MG63 (cell line): ENCODE data around the gene KRTAP17-1. TPM values are rescaled to one million over a fixed set of nuclear protein-coding genes. Genes with fewer than 3 reads are reported as not detected.
"Not testable (repeated sequence)": the region's sequence is repeated elsewhere in the genome, so short reads cannot be mapped to it uniquely, and the experiment has no call there.

Source experiments
- DNase-seq: peaks from one replicate; pipeline ENCODE4 v3.0.0-alpha.2; 2020
- H3K27me3 ChIP-seq: fragments of 250-450 bp; sonication (Bioruptor Pico); 2 replicates; pipeline ENCODE4 v1.5.1; 2020; ENCODE audit warnings: mild to moderate bottlenecking, moderate library complexity
- H3K36me3 ChIP-seq: fragments of 250-450 bp; sonication (Bioruptor Pico); 2 replicates; pipeline ENCODE4 v1.5.1; 2020; ENCODE audit warnings: mild to moderate bottlenecking, moderate library complexity
- H3K4me3 ChIP-seq: fragments of 250-450 bp; sonication (Bioruptor Pico); 2 replicates; pipeline ENCODE4 v1.5.1; 2020; ENCODE audit warnings: mild to moderate bottlenecking, moderate library complexity
- H3K9me3 ChIP-seq: fragments of 250-450 bp; sonication (Bioruptor Pico); 2 replicates; pipeline ENCODE4 v1.5.1; 2020; ENCODE audit warnings: mild to moderate bottlenecking, moderate library complexity
- total RNA-seq: library from RNA; depleted of rRNA; stranded (reverse); fragments of >200 nt; shearing (Covaris generic); gene quantifications from 2 replicates; pipeline ENCODE4 v1.2.3, GENCODE V29; 2014; ENCODE audit warnings: low replicate concordance; rRNA removed

KRTAP17-1 gene
- total RNA-seq, result not detected in 2 replicates

GRCh38 chr17:41315204-41315794 is at the start of gene KRTAP17-1:
Gene KRTAP17-1, minus strand, starts transcription at chr17:41315710. Its CDS starts 60 bp downstream, at chr17:41315650.
- no peak for DNase-seq
- peaks cover 16% of the 10 kb centered on the region for H3K9me3 ChIP-seq
- H3K4me3 ChIP-seq, result no peak within 1 kb of the TSS
- H3K27me3 ChIP-seq, result no peaks in the 10 kb centered on the region
- no peaks in the 10 kb centered on the region for H3K36me3 ChIP-seq

- no peak for DNase-seq
- Histone ChIP-seq H3K4me3 (no peak overlapping the region), H3K27me3 (no peaks in the 10 kb centered on the region), H3K36me3 (no peaks in the 10 kb centered on the region), H3K9me3 (no peaks in the 10 kb centered on the region)
These were observed 48.4 kb upstream of the KRTAP17-1 start for GRCh38 chr17:41363881-41364280.

- Histone ChIP-seq H3K4me3 (no peak overlapping the region), H3K9me3 (peaks cover 5% of the 10 kb centered on the region; the same call in 1 of the 2 replicates), H3K27me3 (no peaks in the 10 kb centered on the region), H3K36me3 (no peaks in the 10 kb centered on the region)
- DNase-seq, result peak; percentile 81
These were observed 44.9 kb upstream of the KRTAP17-1 start for GRCh38 chr17:41360296-41360995.

- peaks cover 5% of the 10 kb centered on the region; the same call in 1 of the 2 replicates for H3K9me3 ChIP-seq
- H3K36me3 ChIP-seq, result no peaks in the 10 kb centered on the region
These were observed 39.0 kb upstream of the KRTAP17-1 start for GRCh38 chr17:41354536-41354935.

GRCh38 chr17:41352597-41353366 is 37.3 kb upstream of the KRTAP17-1 start:
- DNase-seq, result no peak
- H3K9me3 ChIP-seq, result peaks cover 5% of the 10 kb centered on the region; the same call in 1 of the 2 replicates

More at GRCh38 chr17:41354536-41354935, 39.0 kb upstream of the KRTAP17-1 start:
- H3K4me3 ChIP-seq, result no peak overlapping the region
- no peaks in the 10 kb centered on the region for H3K27me3 ChIP-seq
- no peak for DNase-seq

GRCh38 chr17:41351177-41351576 is 35.7 kb upstream of the KRTAP17-1 start:
- H3K27me3 ChIP-seq, result no peaks in the 10 kb centered on the region
- no peak for DNase-seq
- H3K36me3 ChIP-seq, result no peaks in the 10 kb centered on the region
- no peak overlapping the region for H3K4me3 ChIP-seq
- H3K9me3 ChIP-seq, result peaks cover 5% of the 10 kb centered on the region; the same call in 1 of the 2 replicates

More at GRCh38 chr17:41352597-41353366, 37.3 kb upstream of the KRTAP17-1 start:
- H3K4me3 ChIP-seq, result no peak overlapping the region
- H3K27me3 ChIP-seq, result no peaks in the 10 kb centered on the region
- no peaks in the 10 kb centered on the region for H3K36me3 ChIP-seq

GRCh38 chr17:41350381-41350878 is 34.9 kb upstream of the KRTAP17-1 start, which contains the start of gene KRT33A:
Gene KRT33A, minus strand, starts transcription at chr17:41350828. Its CDS starts 61 bp downstream, at chr17:41350767.
- H3K27me3 ChIP-seq, H3K9me3 ChIP-seq, DNase-seq: not testable (repeated sequence)

GRCh38 chr17:41347869-41348760 is 32.6 kb upstream of the KRTAP17-1 start:
- no peak overlapping the region for H3K4me3 ChIP-seq
- no peaks in the 10 kb centered on the region for H3K36me3 ChIP-seq
- no peak for DNase-seq
- no peaks in the 10 kb centered on the region for H3K27me3 ChIP-seq
- peaks cover 4% of the 10 kb centered on the region for H3K9me3 ChIP-seq

More at GRCh38 chr17:41350381-41350878, 34.9 kb upstream of the KRTAP17-1 start, which contains the start of gene KRT33A:
- not testable (repeated sequence) for H3K36me3 ChIP-seq, H3K4me3 ChIP-seq

GRCh38 chr17:41346421-41346820 is 30.9 kb upstream of the KRTAP17-1 start:
- H3K36me3 ChIP-seq, DNase-seq, H3K27me3 ChIP-seq, H3K4me3 ChIP-seq: not testable (repeated sequence)
- H3K9me3 ChIP-seq, result peaks cover 17% of the 10 kb centered on the region

GRCh38 chr17:41345992-41346391 is 30.5 kb upstream of the KRTAP17-1 start:
- H3K27me3 ChIP-seq, result no peaks in the 10 kb centered on the region
- H3K4me3 ChIP-seq, result no peak overlapping the region
- no peak for DNase-seq
- peaks cover 21% of the 10 kb centered on the region for H3K9me3 ChIP-seq
- H3K36me3 ChIP-seq, result no peaks in the 10 kb centered on the region

GRCh38 chr17:41343029-41343428 is 27.5 kb upstream of the KRTAP17-1 start:
- Histone ChIP-seq H3K9me3 (peaks cover 21% of the 10 kb centered on the region), H3K36me3 (no peaks in the 10 kb centered on the region)
- no peak for DNase-seq

GRCh38 chr17:41340934-41341861 is 25.7 kb upstream of the KRTAP17-1 start:
- H3K36me3 ChIP-seq, result no peaks in the 10 kb centered on the region

More at GRCh38 chr17:41343029-41343428, 27.5 kb upstream of the KRTAP17-1 start:
- H3K27me3 ChIP-seq, result no peaks in the 10 kb centered on the region
- no peak overlapping the region for H3K4me3 ChIP-seq

GRCh38 chr17:41340494-41340893 is 25.0 kb upstream of the KRTAP17-1 start:
- Histone ChIP-seq H3K36me3 (no peaks in the 10 kb centered on the region), H3K4me3 (no peak overlapping the region), H3K9me3 (peaks cover 21% of the 10 kb centered on the region), H3K27me3 (no peaks in the 10 kb centered on the region)
- no peak for DNase-seq

More at GRCh38 chr17:41340934-41341861, 25.7 kb upstream of the KRTAP17-1 start:
- H3K9me3 ChIP-seq, result peaks cover 21% of the 10 kb centered on the region
- no peak for DNase-seq
- no peaks in the 10 kb centered on the region for H3K27me3 ChIP-seq
- H3K4me3 ChIP-seq, result no peak overlapping the region

GRCh38 chr17:41339571-41340172 is 24.2 kb upstream of the KRTAP17-1 start:
- Histone ChIP-seq H3K4me3 (no peak overlapping the region), H3K36me3 (no peaks in the 10 kb centered on the region), H3K27me3 (no peaks in the 10 kb centered on the region), H3K9me3 (peaks cover 21% of the 10 kb centered on the region)
- no peak for DNase-seq
